HepG2 (cell line): ENCODE measurements around the gene CACNA2D1. TPM values are rescaled to one million over a fixed set of nuclear protein-coding genes. Genes with fewer than 3 reads are reported as not detected.

ENCODE experiments used
- ATAC-seq: fragments of 200-7000 bp; cut with Tn5 transposase; 3 replicates; pipeline ENCODE4 v1.9.1; 2020; ENCODE audit warnings: mild to moderate bottlenecking, moderate library complexity
- BruUV-seq: library from RNA; stranded (reverse); fragments of 400-500 nt; replicated peaks from 2 replicates; lab custom pipeline; 2021; lab: Mats Ljungman, UMichigan
- CTCF ChIA-PET: fragments of 300-600 bp; formaldehyde crosslinking; extraction: SDS; loops from one replicate; lab custom pipeline; 2021; ENCODE audit warnings: low total read pairs, inconsistent platforms, low intra/inter-chr PET ratio; lab: Yijun Ruan, JAX
- POLR2A ChIA-PET: fragments of 350-600 bp; sonication (Branson Sonifier 250); formaldehyde crosslinking; loops from one replicate; lab custom pipeline; 2020; ENCODE audit warnings: antibody characterized with exemption, inconsistent platforms; lab: Yijun Ruan, JAX
- DNase-seq: peaks from one replicate; pipeline ENCODE4 v3.0.0-alpha.2; 2015; ENCODE audit warnings: low spot score
- FAIRE-seq: peaks from 3 replicates; lab custom pipeline; 2011; peaks lifted over from hg19 to GRCh38; lab: Jason Lieb, UNC
- H2AFZ ChIP-seq: one replicate; pipeline ENCODE4 v1.6.1; 2011; ENCODE audit warnings: low read length, inconsistent platforms
- H3K27ac ChIP-seq: fragments of 300-600 bp; 3 replicates; pipeline ENCODE4 v1.8.0; 2011; ENCODE audit warnings: mixed run types, mild to moderate bottlenecking, mixed read lengths, low read length, inconsistent platforms; ENCODE audit not compliant: insufficient read depth; ENCODE audit errors: extremely low read length
- H3K27me3 ChIP-seq, 2 experiments: fragments of 200-600 bp in 1 of 2; 2 replicates in 1 of 2; 3 replicates in 1 of 2; pipeline versions ENCODE4 v1.6.0 to v1.8.0; 2011; ENCODE audit warnings: low read length in 2 of 2, mild to moderate bottlenecking in 2 of 2, moderate library complexity in 2 of 2, inconsistent platforms in 1 of 2; ENCODE audit not compliant: insufficient read depth in 2 of 2, control insufficient read depth in 1 of 2
- H3K36me3 ChIP-seq, 2 experiments: fragments of 200-600 bp in 1 of 2; replicated peaks in 1 of 2; 2 replicates in 1 of 2; 3 replicates in 1 of 2; pipeline versions ENCODE4 v1.5.1 to v1.8.0; 2011; ENCODE audit warnings: low read length in 2 of 2, inconsistent platforms in 1 of 2; ENCODE audit not compliant: insufficient read depth in 2 of 2, control insufficient read depth in 1 of 2
- H3K4me1 ChIP-seq: 2 replicates; pipeline ENCODE4 v1.5.1; 2012; ENCODE audit warnings: low read length, inconsistent platforms; ENCODE audit not compliant: insufficient read depth
- H3K4me2 ChIP-seq: 2 replicates; pipeline ENCODE4 v1.6.0; 2011; ENCODE audit warnings: low read depth, low read length, inconsistent platforms
- H3K4me3 ChIP-seq, 3 experiments: fragments of 200-600 bp in 1 of 3; sonication (generic), shearing (Covaris generic) in 1 of 3; replicated peaks in 1 of 3; 2 replicates each; pipeline ENCODE4 v1.5.1; 2011 to 2016; ENCODE audit warnings: low read length in 3 of 3, inconsistent platforms in 2 of 3, low read depth in 2 of 3, mild to moderate bottlenecking in 2 of 3, control low read depth in 1 of 3, mixed read lengths in 1 of 3; ENCODE audit not compliant: insufficient read depth in 1 of 3
- H3K79me2 ChIP-seq: one replicate; pipeline ENCODE4 v1.6.1; 2011; ENCODE audit warnings: low read length, inconsistent platforms; ENCODE audit not compliant: insufficient read depth
- H3K9ac ChIP-seq: 2 replicates; pipeline ENCODE4 v1.6.0; 2011; ENCODE audit warnings: mild to moderate bottlenecking, low read depth, low read length, inconsistent platforms; ENCODE audit not compliant: insufficient read depth
- H3K9me3 ChIP-seq: 2 replicates; pipeline ENCODE4 v1.5.1; 2012; ENCODE audit warnings: mild to moderate bottlenecking, low read length
- H4K20me1 ChIP-seq: 2 replicates; pipeline ENCODE4 v1.6.0; 2011; ENCODE audit warnings: inconsistent platforms, mild to moderate bottlenecking, low read length, moderate library complexity; ENCODE audit not compliant: insufficient read depth
- CHCHD3 ChIP-seq: sonication (generic); formaldehyde crosslinking; IDR thresholded peaks from 2 replicates; pipeline ENCODE4 v1.8.0; 2022; ENCODE audit warnings: mild to moderate bottlenecking, missing genetic modification reagents, moderate library complexity
- CREM ChIP-seq, 2 experiments: sonication (generic) in 1 of 2; formaldehyde crosslinking in 1 of 2; IDR thresholded peaks; 2 replicates each; pipeline versions ENCODE4 v1.4.0 to v1.6.1; 2016 to 2020; ENCODE audit warnings: antibody characterized with exemption in 1 of 2, mild to moderate bottlenecking in 1 of 2, missing genetic modification reagents in 1 of 2
- HNF4G ChIP-seq, 2 experiments: sonication (generic) in 1 of 2; formaldehyde crosslinking in 1 of 2; IDR thresholded peaks; 2 replicates each; pipeline versions ENCODE4 v1.4.0 to v1.6.1; 2011 to 2020; ENCODE audit warnings: borderline replicate concordance in 2 of 2, low read depth in 2 of 2, mild to moderate bottlenecking in 2 of 2, low read length in 1 of 2, missing genetic modification reagents in 1 of 2, moderate library complexity in 1 of 2
- SAP130 ChIP-seq: IDR thresholded peaks from 2 replicates; pipeline ENCODE4 v1.6.1; 2016; ENCODE audit warnings: low read depth
- SIN3B ChIP-seq: fragments of 150-350 bp; IDR thresholded peaks from 2 replicates; pipeline ENCODE4 v1.6.1; 2014; ENCODE audit warnings: low read length
- THAP11 ChIP-seq: IDR thresholded peaks from 2 replicates; pipeline ENCODE4 v1.6.1; 2016; ENCODE audit warnings: missing biosample characterization, missing genetic modification reagents
- ZNF367 ChIP-seq: sonication (generic); formaldehyde crosslinking; IDR thresholded peaks from 2 replicates; pipeline ENCODE4 v1.4.0; 2020; ENCODE audit warnings: missing genetic modification reagents, borderline replicate concordance
- ZNF775 ChIP-seq: sonication (generic); formaldehyde crosslinking; IDR thresholded peaks from 2 replicates; pipeline ENCODE4 v1.4.0; 2020; ENCODE audit warnings: missing genetic modification reagents, mild to moderate bottlenecking, moderate library complexity, borderline replicate concordance
- ZNF776 ChIP-seq: sonication (generic); formaldehyde crosslinking; IDR thresholded peaks from 2 replicates; pipeline ENCODE4 v1.4.0; 2020; ENCODE audit warnings: mild to moderate bottlenecking, missing genetic modification reagents
- WGBS: methylation state at CpG from one replicate; pipeline ENCODE4 v1.1.6; 2017; ENCODE audit warnings: low lambda C conversion rate; 5-methylcytosine and 5-hydroxymethylcytosine counted together
- in situ Hi-C: cut with HindIII; loops from 2 replicates; pipeline ENCODE4 v1.10.0; 2017; ENCODE audit warnings: low pct_unique_long_range_greater_than_20kb; ENCODE audit not compliant: extremely low pct_ligation_motif_present
- intact Hi-C: fragments of 100-400 bp; cut with micrococcal nuclease; formaldehyde crosslinking; loops from one replicate; pipeline ENCODE4 v1.10.0; 2022; ENCODE audit not compliant: unreplicated experiment
- polyA plus RNA-seq, 8 experiments: library from polyadenylated mRNA; depleted of rRNA in 3 of 8; stranded (reverse) in 7 of 8; unstranded in 1 of 8; fragments of >200 nt; fragmentation: Illumina TruSeq in 4 of 8; extraction: Trizol in 4 of 8; gene quantifications; 2 replicates each; pipeline versions ENCODE4 v1.2.1 to v1.2.3, GENCODE V29; 2011 to 2016; ENCODE audit warnings: low read depth in 4 of 8, missing spikeins in 1 of 8, mixed read lengths in 1 of 8; ENCODE audit not compliant: insufficient read depth in 1 of 8
- total RNA-seq, 5 experiments: library from RNA; depleted of rRNA; stranded (reverse); fragments of >200 nt; fragmentation: Illumina TruSeq; extraction: Trizol; gene quantifications; 2 replicates each; pipeline ENCODE4 v1.2.3, GENCODE V29; 2016; ENCODE audit warnings: low read depth in 1 of 5
- TF ChIP-seq, protein P1 (sequence below): sonication (generic); formaldehyde crosslinking; IDR thresholded peaks from 2 replicates; pipeline ENCODE4 v1.4.0; 2020; ENCODE audit warnings: missing genetic modification reagents; ENCODE audit errors: not compliant biosample characterization

The CACNA2D1 gene
- total and polyA plus RNA-seq, 2 of the 13 experiments (the other 11 are each of a cell fraction or from before 2014, with no cell fraction given), result not detected

DNA sequence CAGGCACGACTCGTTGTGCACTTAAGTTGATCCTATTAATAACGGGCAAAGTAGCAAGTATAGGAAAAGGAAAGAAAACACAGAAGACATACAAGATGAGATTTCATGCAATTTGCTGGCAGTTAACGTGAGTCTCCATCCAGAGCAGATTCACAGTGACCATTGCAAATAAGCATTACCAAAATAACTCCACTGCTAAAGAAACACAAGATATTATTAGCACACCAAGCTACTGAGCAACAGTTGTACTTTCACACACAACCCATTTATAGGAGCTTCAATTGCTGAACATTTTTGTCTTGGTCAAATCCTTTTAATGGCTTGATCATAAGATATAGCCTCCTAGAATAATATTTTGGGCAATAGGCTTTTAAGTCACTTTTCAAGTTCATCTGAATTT is 486.1 kb downstream of the CACNA2D1 start:
- Histone ChIP-seq H3K4me2 (no peak overlapping the region), H3K4me1 (no peaks in the 10 kb centered on the region), H3K9ac (no peak overlapping the region), H4K20me1 (no peaks in the 10 kb centered on the region), H3K27me3 (no peaks in the 10 kb centered on the region), H3K79me2 (no peaks in the 10 kb centered on the region), H3K4me3 (no peak overlapping the region), H2AFZ (no peak overlapping the region), H3K9me3 (no peaks in the 10 kb centered on the region), H3K36me3 (no peaks in the 10 kb centered on the region), H3K27ac (no peak overlapping the region)
- in situ Hi-C loops (loop anchor here (5.0 kb wide), 1 partner anchor 455 kb away; no protein-coding TSS in a partner anchor), intact Hi-C loops (loop anchor here (5.0 kb wide), 1 partner anchor 475 kb away; no protein-coding TSS in a partner anchor)
- no peak for ATAC-seq
- BruUV-seq, result no TSS peak
- no peak for DNase-seq
- no peak for FAIRE-seq
- 15% methylated on average over 4 of the region's 4 CpGs for WGBS
- CTCF ChIA-PET, result interaction anchor here (0.7 kb wide), 1 partner anchor 430 kb away, joined by 3 read pairs; no protein-coding TSS in a partner anchor
- TF ChIP-seq CREM (IDR thresholded peaks at IDR 0.05), result no peak
- TF ChIP-seq CREM (CRISPR knock-in tag; IDR thresholded peaks at IDR 0.05), result no peak
- TF ChIP-seq SIN3B, result no peak
- no peak for TF ChIP-seq ZNF776 (CRISPR knock-in tag)
- TF ChIP-seq CHCHD3 (CRISPR knock-in tag), result no peak
- no peak for TF ChIP-seq THAP11
- TF ChIP-seq, protein P1, sequence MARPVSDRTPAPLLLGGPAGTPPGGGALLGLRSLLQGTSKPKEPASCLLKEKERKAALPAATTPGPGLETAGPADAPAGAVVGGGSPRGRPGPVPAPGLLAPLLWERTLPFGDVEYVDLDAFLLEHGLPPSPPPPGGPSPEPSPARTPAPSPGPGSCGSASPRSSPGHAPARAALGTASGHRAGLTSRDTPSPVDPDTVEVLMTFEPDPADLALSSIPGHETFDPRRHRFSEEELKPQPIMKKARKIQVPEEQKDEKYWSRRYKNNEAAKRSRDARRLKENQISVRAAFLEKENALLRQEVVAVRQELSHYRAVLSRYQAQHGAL (CRISPR knock-in tag), result no peak
- no peak for TF ChIP-seq ZNF367 (CRISPR knock-in tag)
- no peak for TF ChIP-seq HNF4G (IDR thresholded peaks at IDR 0.05; ENCODE audit: borderline replicate concordance, low read depth, low read length)
- TF ChIP-seq HNF4G (CRISPR knock-in tag; IDR thresholded peaks at IDR 0.05; ENCODE audit: borderline replicate concordance, low read depth), result no peak
- TF ChIP-seq SAP130 (CRISPR knock-in tag), result no peak
- no peak for TF ChIP-seq ZNF775 (CRISPR knock-in tag)
- POLR2A ChIA-PET, result no interaction called here
